HG02885 (cell line): ENCODE results near the gene CCDC57.

Source experiments
- ATAC-seq: cut with Tn5 transposase; IDR thresholded peaks from one replicate; pipeline ENCODE4 v1.9.1; 2021; ENCODE audit warnings: mild to moderate bottlenecking; ENCODE audit not compliant: unreplicated experiment, poor library complexity

CCDC57 gene

GRCh38 chr17:82098939-82099763 lies 113.5 kb downstream of the CCDC57 start:
- ATAC-seq, result peak; percentile 9

GRCh38 chr17:82098169-82098938 lies 114.3 kb downstream of the CCDC57 start, which contains the start of gene FASN:
TSS of gene FASN (minus strand) at chr17:82098236. CDS start at chr17:82096445, 1,791 bp downstream.
- peak; percentile 75 for ATAC-seq

- no peak for ATAC-seq
These were observed 114.8 kb downstream of the CCDC57 start for GRCh38 chr17:82097919-82098168.

GRCh38 chr17:82097184-82097918 lies 115.3 kb downstream of the CCDC57 start:
- peak; percentile 3 for ATAC-seq

- no peak for ATAC-seq
These were observed 115.9 kb downstream of the CCDC57 start for GRCh38 chr17:82096709-82097183.

GRCh38 chr17:82095777-82096708 lies 116.6 kb downstream of the CCDC57 start:
- no peak for ATAC-seq

- ATAC-seq, result no peak
These were observed 117.5 kb downstream of the CCDC57 start for GRCh38 chr17:82094931-82095776.

GRCh38 chr17:82092995-82093751 lies 119.5 kb downstream of the CCDC57 start:
- no peak for ATAC-seq

- no peak for ATAC-seq
These were observed 120.0 kb downstream of the CCDC57 start for GRCh38 chr17:82092628-82092994.

- no peak for ATAC-seq
These were observed 120.5 kb downstream of the CCDC57 start for GRCh38 chr17:82092094-82092586.

- no peak for ATAC-seq
These were observed 121.2 kb downstream of the CCDC57 start for GRCh38 chr17:82091264-82092066.

GRCh38 chr17:82090549-82091263 lies 121.9 kb downstream of the CCDC57 start:
- ATAC-seq, result no peak

- no peak for ATAC-seq
These were observed 122.7 kb downstream of the CCDC57 start for GRCh38 chr17:82089723-82090548.

GRCh38 chr17:82088838-82089722 lies 123.6 kb downstream of the CCDC57 start:
- ATAC-seq, result no peak
